IPS DF 19.7 (cell line): ENCODE data around the gene MTNR1A.

ENCODE experiments used
- DNase-seq: peaks from one replicate; pipeline ENCODE4 v3.0.0-alpha.2; 2013; ENCODE audit warnings: low read depth, low spot score

The MTNR1A gene

DNA sequence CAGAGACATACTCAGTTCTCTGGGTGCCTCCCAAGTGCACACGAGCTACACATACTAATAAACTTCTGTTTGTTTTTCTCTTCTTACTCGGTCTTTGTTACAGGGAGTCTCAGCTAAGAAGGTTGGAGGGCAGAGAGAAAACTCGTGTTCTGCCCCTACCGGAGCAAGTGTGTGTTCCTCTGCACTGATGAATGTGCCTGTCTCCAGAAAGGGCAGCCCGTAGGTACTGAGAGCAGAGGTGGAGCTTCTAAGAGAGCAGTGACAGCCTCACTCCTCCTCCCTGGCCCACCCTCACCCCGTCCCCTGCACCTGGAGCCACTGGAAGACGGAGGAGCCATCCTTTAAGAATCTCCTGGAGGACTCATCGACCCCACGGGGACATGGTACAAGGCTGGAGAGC is 67.6 kb downstream of the MTNR1A start:
- DNase-seq = no peak

DNA sequence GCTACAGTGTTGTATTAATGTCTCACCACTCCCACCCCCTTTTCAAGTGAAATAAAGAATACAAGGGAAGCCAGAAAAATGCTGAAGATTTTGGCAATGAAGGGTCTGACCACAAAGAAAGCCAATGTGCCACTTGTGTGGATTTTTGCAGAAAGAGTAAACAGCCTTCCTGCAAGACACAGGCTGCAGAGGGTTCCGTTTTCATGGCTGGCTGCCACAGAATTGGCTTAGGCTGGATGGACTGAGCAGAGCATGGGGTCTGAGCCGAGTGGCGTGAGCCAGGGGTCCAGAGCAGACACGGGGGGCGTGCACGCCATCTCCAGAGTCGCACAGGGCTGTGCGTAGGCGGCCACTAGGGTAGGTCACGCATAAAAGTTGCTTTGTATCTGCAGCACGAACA is 69.2 kb downstream of the MTNR1A start:
- no peak for DNase-seq

DNA sequence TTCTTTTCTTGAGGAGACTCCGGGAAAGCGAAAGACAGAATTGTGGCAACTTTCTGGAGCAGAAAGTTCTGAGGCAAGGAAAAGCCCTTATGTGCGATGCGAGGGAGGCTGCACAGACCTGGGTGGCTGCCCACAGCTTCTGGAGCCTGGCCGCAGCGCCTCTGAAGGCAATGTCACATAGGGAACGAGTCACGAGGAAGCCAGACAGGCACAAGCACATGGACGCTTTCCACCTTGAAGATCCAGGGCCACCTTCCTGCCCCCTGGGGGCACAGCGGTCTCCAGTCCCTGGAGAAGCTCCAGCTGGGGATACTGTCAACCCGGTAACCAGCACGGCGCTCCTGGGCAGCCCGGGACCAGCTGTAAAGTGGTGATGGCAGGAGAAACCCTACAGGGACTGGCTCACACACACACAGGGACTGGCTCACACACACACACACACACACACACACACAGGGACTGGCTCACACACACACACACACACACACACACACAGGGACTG is 69.8 kb downstream of the MTNR1A start:
- DNase-seq = no peak

DNA sequence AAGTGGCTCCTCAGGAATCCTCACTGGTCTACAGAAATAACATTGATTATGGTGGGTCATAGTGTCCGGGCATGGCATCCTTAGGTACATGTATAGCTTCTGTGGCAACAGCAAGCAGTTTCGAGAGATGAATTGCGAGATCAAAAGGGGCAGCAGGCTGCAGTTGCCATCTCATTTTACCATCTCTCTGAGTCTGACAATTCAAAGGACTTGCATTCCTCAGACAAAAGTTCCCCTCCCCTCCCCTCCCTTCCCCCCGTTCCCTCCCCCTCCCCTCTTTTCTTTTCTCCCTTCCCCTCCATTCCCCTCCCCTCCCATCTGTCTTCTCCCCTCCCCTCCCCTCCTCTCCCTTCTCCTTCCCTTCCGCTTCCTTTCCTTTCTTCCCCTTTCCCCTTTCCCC is 70.2 kb downstream of the MTNR1A start:
- no peak for DNase-seq

DNA sequence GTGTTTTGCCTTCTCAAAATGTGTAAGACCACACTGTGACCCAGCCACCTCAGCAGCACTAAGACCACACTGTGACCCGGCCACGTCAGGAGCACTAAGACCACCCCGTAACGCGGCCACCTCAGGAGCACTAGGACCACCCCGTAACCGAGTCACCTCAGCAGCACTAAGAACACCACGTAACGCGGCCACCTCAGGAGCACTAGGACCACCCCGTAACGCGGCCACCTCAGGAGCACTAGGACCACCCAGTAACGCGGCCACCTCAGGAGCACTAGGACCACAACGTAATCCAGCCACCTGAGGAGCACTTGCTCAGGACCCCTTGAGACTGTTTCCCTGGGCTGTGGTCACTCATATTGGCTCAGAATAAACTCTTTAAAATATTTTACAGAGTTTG is 71.7 kb downstream of the MTNR1A start:
- no peak for DNase-seq
